ENCODE measurements around the gene FAM78A. TPM values are rescaled to one million over a fixed set of nuclear protein-coding genes. Genes with fewer than 3 reads are reported as not detected.
"Not testable (repeated sequence)": the region's sequence is repeated elsewhere in the genome, so short reads cannot be mapped to it uniquely, and the experiment has no call there.

FAM78A gene
- total RNA-seq, 1 experiment from 2014 or later: 0.72 TPM

DNA sequence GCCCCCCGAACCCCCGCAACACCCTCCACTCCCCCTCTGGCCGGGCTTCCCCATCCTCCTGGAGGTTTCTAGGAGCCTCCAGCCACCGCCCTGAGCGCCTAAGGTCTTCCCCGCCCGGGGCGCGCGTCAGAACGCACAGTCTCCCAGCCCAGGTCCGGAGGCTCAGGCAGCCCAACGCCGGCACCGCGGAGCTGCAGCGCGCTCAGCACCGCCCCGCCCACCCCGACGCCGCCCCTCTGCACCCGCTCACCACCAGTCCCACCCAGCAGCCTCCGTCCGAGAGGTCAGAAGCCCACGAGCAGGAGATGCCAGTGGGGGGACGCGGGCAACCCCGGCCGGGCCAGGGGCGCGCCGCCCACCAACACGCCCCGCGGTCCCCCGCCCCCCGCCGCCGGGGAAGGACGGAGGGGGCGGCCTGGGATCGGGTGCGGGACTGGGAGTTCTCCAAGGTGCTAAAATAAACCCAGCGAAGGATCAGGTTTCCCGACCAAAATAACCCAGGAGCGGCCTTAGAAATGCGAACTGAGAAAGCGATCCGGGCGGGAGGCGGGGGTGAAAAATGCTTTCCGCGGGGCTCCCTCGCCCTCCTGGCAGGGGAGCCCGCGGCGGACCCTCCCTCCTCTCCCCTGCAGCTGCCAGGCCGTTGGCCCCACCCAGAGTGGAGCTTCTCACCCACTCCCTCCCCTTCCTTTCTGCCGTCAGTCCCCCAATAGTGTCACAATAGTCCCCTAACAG, 6.5 kb upstream of the FAM78A start:
- DNase-seq (ENCODE audit: extremely low read depth, low read depth): no peak

DNA sequence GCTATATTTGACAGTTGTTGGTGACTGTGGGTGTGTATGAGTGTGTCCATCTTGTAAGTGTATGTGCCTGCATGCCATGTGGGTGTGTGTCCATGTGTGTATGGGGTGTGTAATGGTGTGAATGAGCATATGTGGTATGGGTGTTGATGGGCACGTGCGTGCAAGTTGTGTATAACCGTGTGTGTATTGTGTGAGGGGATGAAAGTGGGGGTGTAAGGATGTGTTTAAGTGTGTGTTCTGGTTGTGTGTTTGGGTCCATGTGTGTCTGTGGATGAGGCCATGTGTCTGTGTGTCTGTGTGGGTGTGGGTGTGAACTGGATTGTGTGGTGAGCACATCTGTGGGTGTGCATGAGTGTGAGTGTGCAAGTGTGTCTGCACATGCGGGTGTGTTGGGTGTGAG, 5.9 kb upstream of the FAM78A start:
- no peak for DNase-seq (ENCODE audit: extremely low read depth, low read depth)

DNA sequence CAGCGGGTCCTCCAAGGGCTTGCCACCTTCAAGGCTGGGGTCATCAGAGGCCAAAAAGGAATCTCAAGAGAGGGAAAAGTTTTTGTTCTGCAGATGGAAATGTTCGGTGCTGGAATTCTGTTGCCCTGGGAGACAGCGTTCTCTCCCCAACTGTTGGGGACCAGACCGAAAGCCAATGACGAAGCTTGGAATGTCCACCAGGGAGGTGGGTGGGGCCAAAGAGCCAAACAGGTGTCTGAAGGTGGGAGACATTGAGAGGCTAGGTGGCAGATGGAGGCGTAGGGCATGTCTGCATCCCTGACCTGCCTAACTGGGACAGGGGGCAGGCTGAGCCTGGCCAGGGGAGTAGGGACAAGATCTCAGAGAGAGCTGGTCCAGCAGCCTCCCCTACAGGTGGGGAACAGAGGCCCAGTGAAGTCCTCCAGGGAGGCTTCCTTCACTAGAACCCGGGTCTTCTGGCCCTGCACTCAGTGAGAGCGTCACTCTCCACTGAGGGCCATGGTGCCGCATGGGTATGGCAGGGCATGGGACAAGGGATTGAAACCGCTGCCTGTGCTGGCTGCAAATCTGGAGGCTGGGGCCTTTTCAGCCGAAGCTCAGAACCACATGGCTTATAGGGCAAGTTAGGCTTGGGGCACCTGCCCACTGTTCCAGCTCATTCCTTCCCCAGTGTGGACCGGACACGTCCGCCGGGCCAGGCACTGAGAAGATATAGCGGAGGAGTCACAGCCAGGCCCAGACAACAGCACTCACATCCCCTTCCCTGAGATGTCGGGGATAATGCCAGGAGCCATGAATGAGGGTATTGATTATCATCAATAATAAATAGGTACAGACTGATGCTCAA, 5.0 kb upstream of the FAM78A start:
- no peak for DNase-seq (ENCODE audit: extremely low read depth, low read depth)

DNA sequence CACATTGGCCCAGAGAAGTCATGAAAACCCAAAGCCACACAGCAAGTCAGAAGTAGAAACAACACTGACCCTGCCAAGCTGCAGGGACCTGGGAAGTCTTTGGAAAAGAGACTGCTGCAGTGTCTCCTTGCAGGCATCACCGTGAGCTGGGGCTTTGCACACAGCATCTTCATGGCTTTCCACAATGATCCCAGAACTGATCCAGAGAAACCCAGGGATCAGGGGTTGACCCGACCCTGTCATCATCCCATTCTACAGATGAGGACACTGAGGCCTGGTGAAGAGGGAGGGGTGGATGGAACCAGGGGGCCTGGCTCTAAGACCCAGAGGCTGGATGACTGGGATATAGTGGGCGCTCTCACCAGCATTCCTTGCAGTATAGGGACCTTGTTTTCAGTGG, 4.3 kb upstream of the FAM78A start:
- DNase-seq (ENCODE audit: extremely low read depth, low read depth): no peak

DNA sequence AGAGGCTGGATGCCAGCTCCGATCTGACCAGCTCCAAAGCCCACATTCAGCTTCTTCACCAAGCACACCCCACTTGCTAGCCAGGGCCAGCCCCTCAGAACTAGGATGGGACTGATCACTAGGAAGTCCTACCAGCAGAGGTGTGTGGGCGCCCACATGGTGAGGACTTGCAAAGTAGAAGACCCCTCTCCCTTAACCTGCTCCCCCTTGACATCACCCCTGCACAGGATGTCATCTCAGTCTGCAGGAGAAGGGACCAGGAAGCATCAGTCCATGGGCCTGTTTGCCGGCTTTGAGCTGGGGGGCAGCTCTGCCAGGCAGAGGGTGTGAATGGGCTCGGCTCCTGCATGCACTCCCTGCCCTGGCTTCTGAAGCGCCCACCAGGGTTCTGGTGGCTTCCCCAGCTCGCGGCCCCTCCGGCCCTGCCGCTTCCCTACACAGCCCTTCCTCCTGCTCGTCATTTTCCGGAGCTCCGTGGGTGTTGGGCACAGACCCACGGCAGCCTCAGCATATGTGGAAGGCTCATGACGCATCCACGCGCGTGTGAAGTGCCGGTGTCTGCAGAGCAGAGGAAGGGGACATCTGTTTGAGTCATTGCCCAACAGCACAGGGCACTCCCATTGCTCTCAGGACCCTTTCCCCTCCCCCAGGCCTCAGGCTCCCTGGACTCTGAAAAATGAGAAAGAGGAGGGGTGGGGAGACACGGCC, 3.7 kb upstream of the FAM78A start:
- no peak for DNase-seq (ENCODE audit: extremely low read depth, low read depth)

DNA sequence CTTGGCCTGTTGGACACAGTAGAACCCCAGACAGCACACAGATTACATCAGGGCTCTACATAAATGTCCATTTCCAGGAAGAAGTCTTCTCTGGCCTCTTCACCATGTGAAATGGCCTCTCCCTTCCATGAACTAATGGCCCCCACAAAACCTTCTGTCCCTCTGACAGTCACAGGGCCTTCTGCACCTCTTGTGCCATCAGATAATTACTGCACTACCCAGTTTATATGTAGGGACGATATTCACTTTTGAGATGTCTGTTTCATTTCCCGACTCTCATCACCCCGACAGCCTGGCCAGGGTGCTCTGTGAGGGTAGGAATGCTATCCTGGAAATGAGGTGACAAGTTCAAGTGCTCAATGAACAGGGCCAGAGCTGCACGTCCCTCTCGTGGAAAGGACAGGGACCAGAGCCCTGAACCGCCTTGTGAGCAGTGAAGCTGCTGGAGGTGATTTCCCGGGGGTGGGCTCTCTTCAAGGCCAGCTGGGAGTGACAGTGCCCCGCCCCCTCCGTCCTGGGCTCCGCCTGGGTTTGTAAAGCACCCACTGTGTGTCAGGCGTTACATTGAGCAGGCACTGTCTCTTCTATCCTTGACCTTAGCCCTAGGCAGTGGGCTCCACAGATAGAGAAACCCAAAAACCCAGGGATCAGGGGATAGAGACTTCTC, 3.0 kb upstream of the FAM78A start:
- DNase-seq (ENCODE audit: extremely low read depth, low read depth): no peak

DNA sequence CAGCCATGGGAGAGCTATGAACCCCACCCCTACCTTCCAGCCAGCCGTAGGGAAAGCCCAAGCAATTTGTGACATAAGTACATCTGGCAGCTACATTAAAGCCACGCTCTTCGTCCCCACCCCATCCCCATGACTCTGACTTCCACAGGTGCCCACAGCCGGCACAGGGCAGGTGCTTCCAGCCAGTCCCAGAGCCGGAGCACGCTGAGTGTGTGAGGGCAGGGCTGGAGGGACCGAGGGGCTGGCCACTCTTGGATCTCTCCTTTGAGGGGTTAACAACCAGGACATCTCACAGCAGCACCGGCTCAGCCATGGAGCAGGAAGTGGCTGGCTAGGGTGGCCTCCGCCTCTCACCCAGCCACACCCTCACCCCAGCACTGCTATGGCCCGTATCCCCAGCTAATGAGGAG, 2.4 kb upstream of the FAM78A start:
- no peak for DNase-seq (ENCODE audit: extremely low read depth, low read depth)

DNA sequence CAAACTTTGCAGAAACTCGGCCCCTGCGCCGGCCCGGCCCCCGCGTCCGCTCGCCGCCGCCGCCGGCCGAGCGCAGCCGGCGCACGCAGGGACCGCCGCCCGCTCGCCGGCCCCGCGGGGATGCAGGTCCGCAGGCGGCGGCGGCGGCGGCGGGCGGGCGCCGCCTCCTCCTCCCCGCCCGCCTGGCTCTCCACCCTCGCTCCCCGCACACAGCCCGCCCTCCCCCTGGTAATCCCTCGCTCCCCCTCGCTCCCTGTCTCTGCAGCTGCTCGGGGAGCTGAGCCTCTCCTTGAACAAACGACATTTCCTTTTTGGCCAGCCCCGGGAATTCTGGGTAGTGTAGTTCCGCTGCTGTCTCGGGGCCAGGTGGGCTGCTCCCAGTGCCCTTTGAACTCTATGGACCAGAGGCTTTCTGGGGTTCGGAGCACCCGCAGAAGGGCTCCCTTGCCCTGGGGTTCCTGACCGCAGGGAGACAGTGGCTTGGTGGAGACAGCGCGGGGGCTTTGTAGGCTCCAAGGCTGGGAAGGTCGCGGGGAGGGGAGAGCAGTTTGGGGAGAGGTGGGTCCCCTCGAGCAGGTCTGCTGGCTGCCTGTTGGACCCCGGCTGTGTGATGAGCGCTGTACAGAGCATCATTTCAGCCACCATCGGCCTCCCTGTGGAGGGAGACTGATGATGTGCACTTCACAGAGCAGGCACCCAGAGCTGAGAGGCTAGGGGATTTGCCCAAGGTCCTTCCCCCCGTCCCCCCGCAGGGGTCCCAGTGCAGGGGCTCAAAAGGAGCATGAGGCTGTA, 1.8 kb upstream of the FAM78A start:
- peak; percentile 66 for DNase-seq (ENCODE audit: extremely low read depth, low read depth)

DNA sequence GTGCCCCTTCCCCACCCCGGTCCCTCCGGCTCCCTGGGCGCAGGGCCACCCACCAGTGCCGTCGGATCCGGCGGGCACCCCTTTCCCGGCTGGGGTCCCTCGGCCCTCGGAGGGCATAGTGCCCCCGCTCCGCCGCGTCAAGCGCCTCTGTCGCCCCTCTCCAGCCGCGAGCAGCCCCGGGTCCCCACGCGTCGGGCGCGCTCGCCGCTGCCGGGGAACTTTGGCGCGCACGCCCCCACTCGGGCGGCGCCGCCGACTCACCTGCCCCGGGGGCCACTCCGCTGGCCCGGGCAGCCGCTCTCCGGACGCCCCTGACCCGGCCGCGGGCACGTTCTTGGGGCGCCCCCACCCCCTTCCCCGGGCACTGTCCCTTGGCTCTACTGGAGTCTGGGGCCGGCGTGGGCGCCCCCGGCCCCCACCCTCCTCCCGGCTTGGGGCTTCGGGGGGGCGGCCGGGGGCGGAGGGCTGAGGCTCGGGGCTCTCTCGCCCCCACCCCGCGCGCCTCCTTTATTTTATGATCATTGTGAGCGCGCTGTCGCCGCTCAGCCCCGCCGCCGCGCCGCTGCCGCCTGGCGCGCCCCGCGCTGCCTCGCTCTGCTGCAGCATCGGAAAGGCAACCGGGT, 1.1 kb upstream of the FAM78A start:
- DNase-seq (ENCODE audit: extremely low read depth, low read depth): no peak

DNA sequence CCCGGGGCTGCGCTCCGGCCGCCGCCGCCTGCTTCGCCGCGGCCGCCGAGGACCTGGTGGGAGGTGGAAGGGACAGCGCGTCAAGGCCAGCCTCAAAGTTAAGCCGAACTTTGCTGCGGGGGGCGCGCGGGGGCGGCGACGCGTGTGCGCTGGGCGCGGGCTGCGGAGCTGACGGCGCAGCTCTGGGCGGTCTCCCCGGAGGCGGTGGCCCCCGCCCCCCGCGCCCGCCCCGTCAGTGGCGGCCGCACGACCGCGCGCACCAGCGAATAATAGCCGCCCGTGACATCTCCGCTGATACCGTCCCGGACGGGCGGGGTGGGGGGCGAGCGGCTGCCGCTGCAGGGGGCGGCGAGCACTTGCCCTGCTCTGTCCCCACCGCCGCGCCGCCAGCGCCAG, 579 bp upstream of the FAM78A start:
- DNase-seq (ENCODE audit: extremely low read depth, low read depth): no peak

DNA sequence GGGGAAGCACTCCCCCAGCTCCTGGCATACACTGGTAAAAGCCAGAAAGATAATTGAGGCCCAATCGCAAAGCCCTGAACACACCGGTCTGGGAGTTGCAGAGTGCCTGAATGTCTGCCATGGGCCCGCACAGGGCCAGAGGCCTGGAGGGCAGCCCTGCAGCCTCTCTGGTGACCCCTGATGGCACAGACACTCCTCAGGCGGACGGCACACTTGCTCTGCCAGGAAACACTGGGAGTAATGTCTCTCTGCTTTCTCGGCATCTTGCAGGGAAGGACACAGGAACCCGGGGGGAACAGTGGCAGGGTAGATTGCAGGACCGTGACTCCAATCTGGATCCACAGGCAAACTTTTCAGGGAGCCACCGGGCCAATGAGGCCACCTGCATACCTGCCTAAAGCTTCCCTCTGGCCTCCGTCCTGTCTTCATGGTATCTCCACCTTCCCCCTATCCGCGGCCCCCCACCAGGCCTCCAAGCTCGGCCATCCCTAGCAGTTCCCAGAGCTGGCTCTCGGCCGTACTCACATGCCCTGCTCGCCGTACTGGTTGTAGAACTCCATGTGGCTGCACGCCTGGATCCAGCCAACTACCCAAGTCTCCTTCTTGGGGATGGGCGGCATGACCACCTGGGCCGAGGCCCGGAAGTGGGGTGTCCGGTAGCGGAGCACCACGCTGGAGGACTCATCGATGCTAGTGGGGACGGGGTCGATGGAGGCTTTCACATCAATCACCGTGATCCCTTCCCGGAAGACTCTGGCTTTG, 797 bp downstream of the FAM78A start:
- DNase-seq (ENCODE audit: extremely low read depth, low read depth): no peak

DNA sequence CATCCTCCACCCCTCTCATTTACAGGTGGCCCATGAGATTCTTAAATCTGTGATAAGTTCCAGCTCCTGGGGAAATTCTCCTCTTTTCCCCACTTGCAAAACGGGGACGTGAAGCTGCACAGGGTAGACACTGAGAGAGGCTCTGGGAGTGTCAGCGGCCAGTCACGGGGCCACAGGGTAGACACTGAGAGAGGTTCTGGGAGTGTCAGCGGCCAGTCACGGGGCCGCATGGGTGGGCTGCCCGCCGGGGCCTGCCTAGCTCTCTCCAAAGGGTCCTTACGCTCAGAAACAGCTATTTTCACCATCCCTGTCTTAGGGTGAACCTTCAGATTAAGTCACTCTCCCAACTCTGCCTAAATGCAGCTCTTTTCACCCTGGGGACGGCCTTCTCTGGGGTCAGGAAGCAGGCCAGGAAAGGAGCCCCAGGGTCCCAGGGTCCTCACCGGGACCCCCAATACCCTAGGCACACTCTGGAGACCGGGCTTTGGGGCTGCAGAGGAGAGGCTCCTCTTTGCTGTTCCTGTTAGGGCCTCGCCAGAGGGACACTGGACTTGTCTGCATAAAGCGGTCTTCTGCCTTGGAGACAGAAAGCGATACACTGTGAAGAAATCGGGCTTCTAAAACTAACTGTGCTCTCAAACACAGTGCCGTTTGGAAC, 1.5 kb downstream of the FAM78A start:
- DNase-seq (ENCODE audit: extremely low read depth, low read depth): no peak

DNA sequence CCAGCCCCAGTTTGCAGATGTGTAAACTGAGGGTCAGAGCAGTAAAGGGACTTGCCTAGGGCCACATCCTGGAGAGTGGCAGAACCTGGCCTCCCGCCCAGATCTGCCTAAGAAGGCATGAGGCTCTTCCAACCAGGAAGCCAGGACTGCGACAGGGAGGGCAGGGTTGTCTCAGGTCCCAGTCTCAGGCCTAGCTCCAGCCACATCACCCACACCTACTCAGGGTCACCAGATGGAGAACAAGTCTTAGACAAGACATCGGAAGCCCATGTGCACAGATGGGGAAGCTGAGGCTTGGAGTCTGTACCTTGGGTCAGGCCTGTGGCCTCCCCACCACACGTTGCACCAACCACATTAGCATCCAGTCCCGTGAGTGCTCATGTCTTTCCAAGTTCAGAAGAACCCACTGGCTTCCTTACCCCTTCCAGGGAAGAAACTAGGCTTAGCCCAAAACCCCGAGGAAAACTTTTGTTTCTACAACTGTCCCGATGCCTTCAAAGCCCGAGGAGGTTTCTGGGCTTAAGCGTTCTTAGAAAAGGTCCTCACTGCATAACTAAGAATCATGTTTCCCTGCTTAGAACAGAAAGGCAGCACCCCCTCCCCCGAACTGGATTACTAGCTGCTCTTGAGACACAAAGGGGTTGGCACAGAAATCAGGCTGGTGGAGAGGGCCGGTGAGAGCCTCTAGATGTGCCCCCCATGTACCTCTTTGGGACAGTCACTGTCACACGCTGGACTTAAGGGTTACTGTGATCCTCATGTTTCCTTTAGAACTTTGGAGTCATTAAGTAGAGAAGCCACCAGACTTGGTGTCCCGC, 2.2 kb downstream of the FAM78A start:
- no peak for DNase-seq (ENCODE audit: extremely low read depth, low read depth)

DNA sequence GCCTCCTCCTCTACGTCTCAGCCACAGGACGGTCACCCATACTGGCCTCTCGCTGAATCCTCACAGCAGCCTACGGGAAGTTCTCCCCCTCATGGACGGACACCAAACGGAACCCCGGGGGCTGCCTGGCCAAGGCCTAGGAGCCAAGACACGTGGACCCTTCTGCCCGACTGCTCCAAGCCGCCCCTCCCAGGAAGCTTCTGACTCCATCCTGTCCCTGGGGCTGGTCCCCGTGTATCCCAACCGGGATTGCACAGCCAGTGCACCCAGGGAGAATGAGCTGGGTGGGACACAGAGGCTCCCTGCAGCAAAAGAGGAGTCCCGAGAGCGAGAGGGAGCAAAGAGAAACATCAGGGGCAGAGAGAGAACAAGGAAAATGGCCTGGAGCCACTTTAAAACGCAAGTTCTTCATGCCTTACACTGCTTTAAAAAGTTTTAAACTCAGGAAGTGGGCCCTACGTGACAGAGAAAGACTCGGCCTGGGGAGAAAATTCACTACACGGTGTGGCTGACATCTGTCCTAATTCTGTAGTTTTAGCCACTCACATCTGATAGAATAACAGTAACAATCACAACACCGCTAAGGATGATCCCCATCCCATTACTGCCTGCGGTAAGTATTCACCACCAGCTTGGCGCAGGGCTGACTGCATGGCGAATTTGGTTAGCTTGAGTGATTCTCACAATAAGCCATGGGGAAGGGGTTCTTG, 3.0 kb downstream of the FAM78A start:
- DNase-seq (ENCODE audit: extremely low read depth, low read depth): no peak

DNA sequence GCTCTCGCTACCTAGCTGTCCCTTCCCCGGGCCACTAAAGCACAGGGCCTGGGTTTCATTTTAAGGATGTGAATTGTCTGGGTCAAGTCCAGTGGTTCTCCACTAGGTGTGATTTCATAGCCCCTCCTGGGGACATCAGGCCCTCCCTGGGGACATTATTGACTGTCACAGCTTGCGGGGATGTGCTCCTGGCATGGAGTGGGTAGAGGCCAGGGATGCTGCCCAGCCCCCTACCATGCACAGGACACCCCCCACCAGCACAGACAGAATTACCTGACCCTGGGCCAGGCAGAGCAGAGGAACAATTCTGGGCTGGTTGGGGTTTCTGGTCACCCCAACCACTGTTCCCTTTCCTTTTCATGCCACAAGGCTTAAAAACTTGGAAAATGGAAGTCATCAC, 4.1 kb downstream of the FAM78A start:
- DNase-seq (ENCODE audit: extremely low read depth, low read depth): no peak

DNA sequence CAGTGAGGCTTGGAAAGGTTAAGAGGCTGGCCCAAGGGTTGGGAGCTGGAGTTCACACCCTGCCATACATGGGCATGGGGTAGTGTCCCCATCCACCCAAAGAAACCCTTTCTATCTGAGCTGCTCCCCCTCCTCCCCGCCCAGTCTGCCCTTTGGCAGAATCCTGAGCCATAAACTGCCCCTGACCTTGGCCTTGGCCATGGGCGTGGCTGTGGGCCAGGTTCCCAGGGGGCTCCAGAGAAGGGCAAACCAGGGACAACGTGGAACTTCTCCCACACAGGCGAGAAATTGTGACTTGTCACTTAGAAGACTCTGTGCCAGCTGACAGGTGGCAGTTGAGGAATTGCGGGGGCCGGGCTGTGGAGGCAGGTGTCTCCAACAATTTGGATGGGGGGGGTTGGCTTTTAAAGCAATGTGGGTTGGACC, 4.8 kb downstream of the FAM78A start:
- no peak for DNase-seq (ENCODE audit: extremely low read depth, low read depth)

DNA sequence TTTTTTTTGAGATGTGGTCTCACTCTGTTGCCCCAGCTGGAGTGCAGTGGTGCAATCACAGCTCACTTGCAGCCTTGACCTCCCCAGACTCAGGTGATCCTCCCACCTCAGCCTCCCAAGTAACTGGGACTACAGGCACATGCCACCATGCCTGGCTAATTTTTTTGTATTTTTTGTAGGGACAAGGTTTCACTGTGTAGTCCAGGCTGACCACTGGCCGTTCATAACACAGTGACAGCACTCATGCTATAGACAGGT, 5.4 kb downstream of the FAM78A start:
- not testable (repeated sequence) for DNase-seq (ENCODE audit: extremely low read depth, low read depth)

Data from NCI-H460 (cell line).